NCI-H226 (cell line): ENCODE data around the gene KY.

Experiments
- DNase-seq: peaks from one replicate; pipeline ENCODE4 v3.0.0-alpha.2; 2015

The KY gene

DNA sequence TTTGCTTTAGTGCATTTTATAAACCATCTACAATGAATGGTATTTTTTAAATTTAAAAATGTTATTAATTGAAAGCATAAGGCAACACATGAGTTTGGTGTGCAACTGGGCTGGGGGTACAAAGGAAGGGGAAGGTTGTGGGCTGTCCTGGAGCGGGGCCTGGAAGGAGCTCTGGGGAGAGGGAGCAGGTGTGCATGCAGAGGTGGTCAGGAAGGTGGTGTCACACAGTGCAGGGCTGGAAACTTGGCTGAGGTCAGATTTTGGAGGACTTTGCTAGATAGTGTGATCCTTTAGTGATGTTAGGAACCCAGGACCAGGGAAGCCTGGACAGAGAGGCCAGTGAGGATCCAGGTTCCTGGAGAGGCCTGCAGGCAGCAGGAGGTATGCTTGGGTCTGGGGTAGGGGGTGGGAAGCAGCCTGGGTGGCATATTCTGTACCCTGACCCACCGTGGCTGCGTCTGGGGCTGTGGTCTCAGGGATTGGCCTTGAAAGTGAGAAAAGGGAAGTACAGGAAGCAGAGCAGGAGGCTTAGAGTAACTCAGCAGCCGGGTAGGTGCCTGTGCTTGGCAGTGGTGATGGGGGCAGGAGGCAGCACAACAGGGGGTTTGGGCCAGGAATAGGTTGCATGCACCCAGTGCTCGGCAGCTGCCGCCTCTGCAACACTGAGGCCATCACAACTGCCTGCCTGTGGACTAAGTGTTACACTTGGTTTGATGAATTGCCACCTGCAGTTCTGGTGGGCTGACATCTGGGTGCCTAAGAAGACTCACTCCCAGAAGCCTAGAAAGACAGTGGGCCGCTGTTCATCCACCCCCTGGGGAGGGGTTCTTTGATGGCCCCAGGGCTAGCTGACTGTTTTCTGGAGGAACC lies 33.0 kb downstream of the KY start:
- no peak for DNase-seq

GRCh38 chr3:134615743-134616142 lies 35.1 kb downstream of the KY start:
- DNase-seq: no peak

- no peak for DNase-seq
Observed at GRCh38 chr3:134614955-134615354, 35.9 kb downstream of the KY start.

- DNase-seq: no peak
Observed at GRCh38 chr3:134613006-134613520, 37.8 kb downstream of the KY start.

DNA sequence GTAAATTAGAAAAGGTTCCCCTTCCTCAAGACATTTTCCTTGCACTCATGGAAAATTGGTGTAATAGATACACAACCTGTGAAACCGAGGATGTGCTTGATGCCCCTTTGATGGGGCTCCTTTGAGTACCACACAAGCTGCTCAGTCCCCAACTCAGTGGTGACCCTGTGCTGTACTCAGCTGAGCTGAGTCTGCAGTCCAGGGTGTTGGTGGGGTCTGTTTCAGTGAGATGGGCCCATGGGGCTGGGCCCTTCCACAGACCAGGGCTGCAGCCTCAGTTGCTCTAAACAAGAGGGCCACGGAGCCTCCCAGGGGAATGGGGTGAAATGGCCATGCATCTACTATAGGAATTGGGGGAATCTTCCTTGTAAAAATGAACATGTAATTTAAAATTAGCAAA lies 39.3 kb downstream of the KY start:
- DNase-seq: no peak

DNA sequence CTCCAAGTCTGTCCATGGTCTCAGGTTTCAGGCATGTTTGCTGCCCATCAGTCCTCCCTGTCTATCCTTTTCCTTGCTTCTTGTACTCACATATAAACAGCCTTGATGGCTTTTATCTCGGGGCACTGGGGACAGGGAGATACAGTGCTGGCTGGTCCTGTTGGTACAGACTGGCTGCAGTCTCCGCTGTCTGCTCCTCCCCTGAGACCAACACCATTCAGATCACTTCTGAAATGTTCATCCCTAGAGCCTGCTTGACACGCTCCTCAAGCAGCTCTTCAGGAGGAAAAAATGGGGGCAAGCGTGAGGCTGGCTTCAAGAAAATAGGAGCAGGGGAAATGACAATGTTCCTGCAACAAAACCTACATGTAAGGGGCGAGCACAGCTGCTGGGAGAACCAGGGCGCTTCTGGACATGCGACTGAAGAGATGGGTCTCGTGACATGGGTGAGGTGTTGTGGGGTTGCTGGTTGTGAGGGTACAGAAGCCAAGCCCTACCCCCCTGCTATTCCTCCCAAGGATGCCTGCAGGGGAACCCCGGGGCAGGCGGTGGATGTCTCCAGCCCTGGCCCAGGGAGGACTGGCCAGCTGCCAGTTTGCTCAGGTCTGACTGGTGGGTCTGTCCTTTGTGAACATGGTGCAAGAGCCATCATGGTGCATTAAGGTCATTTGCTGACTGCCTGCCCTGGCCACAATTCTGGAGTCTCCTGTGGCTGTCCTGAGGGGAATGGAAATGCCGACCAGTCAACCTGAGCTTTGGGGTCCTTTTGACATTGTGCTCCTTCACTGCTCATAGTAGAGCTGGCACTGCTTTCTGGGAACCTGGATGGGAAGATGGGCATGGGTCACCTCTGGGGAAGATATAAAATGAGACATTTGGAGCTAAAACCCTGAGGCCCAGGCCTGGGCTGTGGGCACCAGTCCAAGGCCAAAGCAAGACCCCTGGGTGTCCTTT lies 40.1 kb downstream of the KY start:
- DNase-seq: no peak

- no peak for DNase-seq
Observed at GRCh38 chr3:134609821-134610431, 40.9 kb downstream of the KY start.

- no peak for DNase-seq
Observed at GRCh38 chr3:134608771-134609435, 41.9 kb downstream of the KY start.

- DNase-seq: no peak
Observed at GRCh38 chr3:134608023-134608770, 42.6 kb downstream of the KY start.

DNA sequence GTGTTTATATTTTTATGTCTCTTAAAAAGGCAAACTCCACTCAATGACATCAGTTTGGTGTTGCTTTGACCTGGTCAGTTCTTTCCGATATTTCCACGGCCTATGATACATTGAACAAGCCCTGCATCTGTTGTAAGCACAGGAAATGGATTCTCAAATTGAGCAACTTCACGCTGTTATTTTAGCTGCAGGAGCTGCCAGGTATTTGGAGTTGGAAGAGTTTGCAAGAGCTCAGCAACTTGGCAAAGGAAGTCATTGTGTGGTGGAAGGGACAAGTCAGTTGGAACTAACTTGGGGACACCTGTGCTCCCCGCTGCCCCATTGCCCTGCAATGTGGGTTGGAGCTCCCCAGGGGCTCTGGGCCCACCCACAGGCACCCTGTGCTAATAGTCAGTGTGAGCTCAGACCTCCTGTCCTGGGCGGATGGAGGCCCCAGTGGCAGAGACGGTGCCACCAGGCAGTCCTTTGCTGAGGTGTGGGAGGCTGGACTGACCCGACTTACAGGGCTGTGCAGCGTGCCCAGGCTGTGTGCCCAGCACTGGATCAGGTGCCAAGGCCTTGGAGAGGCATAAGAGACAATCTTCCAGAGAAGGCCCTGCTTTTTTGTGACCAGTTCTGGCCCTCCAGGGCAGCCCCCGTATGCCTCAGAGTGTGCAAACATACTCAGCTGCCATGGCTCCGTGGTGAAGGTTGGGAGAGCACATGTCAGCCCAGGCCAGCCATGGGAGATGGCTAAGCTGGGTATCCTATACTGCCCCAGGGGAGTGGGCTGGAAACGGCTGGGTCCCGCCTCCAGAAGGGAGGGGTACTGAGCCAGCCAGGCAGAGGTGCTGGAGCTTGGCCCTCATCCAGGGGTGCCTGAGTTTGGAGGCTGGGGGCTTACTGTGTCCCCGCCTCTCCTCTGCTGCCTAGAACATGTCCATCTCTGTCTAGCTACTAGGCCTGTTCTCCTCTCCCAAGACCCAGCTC lies 43.5 kb downstream of the KY start:
- DNase-seq: no peak

DNA sequence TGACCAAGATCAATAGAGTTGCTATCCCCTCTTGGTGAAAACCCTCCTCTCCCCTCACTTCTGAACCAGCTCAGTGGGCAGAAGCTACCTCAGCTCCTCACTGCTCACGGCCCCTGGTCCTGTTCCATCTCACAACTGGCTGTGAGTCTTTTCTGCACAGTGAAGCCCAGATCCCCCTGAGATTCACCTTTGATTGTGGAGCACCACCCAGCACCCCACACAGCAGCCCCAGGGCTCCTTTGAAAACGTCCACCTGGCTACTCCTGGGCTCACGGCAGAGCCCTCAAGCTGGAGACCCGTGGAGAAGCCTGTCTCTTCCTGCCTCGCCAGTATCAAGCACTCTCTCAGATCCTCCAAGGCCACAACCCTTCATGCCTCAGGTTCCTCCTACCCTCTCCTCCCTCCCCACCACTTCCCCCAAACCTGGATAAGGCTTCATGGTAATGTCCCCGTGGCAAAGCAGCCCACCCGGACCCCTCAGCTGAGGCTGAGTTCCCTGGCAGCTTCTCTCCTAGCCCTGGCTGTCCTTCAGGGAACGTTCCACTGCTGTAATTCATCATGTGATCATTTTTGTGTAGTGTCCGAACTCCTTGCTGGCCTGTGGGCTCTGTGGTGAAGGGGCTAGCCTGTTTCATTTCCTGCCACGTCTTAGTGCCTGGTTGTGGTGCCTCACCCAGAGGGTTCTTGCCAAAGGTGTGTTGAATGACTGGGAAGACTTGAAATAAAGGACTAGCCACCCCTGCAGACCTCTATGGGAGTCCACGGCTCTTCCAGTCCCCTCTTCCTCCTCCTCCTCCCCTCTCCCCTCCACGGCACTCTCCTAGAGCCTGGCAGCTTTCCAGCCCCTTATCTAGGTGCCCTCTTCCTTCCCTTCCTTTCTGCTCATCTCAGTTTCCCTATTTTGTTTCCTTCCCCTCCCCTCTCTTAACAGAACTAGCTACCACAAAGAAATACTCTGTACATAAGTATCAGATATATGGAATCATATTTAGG lies 44.5 kb downstream of the KY start:
- no peak for DNase-seq

DNA sequence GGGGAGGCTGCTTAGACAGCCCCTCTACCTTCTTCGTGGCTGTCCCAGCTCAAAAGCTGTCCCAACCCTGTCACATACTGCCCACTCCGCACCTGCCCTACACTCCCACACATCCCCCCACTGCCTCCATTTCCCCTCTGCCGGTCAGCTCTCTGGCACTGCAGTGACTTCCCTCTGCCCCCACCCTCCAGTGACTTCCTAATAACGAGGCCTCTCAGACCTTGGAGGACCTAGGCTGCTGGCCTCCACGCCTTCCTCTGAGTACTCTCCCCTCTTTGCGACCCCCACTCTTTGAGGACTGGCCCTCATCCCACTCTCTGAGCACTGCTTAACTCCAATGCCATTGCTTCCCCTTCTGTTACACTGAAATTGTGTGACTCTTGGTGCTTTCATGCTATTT lies 45.3 kb downstream of the KY start:
- no peak for DNase-seq

DNA sequence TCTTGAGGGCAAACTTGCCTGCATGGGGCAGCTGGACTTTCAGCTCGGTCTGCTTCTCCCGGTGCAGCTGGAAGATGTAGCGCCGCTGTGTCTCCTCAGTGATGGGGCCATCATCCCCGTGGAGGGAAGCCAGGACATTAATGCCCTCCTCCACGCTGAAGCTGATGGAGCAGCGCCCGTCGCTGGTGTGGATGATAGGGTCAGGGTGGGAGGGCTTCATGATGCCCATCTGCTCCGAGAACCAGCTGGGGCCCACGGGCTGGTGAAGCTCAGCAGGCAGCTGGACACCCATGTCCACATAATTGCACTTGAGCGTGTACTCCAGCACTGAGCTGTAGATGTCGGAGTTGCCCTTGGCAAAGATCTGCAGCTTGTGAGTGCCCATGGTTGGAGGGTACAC lies 46.9 kb downstream of the KY start:
- no peak for DNase-seq

DNA sequence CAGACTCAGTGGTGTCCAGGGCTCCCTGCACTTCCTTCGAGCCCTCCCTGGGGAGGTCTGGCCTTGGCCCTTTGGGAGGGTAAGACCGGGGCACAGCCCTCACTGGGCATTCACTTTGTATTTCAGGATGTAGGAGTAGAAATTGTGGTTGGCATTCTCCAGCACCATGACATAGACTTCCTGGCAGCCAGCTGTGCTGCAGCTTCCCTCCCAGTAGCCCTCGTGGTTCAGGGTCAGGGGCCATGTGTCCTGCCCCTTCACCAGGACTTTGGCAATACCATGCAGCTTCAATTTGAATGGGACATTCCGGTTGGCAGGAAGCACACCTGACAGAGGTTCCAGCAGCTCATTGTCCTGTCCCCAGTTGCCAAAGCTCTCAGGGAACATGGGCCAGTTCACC lies 47.3 kb downstream of the KY start:
- no peak for DNase-seq

DNA sequence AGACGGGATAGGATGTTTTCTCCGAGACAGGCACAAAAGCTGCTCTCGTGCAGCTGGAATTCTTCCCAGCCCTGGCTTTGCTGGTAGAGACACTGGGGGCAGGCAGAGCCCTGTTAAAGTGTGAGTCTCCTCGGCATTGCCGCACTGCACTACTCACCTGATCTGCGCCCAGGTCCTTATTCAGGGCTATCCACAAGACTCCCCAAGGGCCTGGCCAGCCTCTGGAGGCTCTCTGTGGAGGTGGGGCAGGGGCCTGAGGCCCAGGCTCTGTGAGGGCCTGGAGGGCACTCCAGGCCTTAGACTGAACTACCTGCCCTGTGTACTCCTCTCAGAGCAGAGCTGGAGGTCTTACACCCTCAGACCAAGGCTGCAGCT lies 48.4 kb downstream of the KY start:
- DNase-seq: no peak

DNA sequence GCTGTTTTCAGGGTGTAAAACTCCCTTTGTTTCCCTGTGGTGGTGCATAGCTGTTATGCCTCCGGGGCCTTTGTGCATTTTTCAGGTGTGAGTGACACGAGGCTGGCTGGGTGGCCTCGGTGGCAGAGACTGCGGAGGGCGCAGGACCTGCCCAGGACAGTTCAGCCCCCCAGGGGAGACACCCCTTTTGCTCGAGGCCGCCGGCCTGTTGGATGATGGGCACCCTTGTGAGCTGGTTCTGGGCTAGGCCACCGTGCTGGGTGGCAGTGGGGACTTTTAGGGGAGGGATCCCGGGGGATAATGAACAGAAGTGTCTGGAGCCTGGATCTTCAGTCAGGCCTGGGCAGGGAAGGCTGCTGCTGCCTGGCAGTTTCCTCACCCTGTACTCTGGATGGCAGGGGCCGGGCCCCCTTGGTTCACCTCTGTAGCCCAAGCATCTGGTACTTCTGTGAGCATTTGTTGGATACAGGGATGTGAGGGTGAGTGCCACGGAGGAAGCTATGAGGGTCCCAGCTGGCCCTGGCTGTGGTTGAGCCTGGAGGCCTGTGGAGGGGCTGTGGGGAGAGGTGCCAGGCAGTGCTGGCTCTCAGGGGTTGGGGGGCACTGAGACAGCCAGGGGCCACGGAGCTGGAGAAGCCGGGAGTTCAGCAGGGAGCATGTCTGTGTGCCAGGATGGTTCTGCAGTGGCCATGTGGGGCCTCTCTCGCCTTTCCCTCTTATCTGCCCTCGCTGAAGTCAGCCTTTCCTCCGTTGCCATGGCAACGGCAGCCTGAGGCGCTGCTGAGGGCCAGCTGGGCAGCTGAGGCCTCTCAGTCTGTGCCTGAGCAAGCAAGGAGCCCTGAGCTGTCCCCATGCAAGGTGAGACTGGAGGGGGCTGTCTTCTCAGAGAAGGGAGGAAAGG lies 49.0 kb downstream of the KY start:
- DNase-seq: peak; percentile 40

GRCh38 chr3:134600685-134601463 lies 49.9 kb downstream of the KY start:
- no peak for DNase-seq
